Stimulated activated CD4-positive, alpha-beta T cell treated with anti-CD3 and anti-CD28 coated beads, Interleukin-4, amount 100 ng/mL, for 1 hour (primary cell): ENCODE results near the gene CTBP2.
"Not testable (repeated sequence)": the region's sequence is repeated elsewhere in the genome, so short reads cannot be mapped to it uniquely, and the experiment has no call there.

Source experiments
- DNase-seq: peaks from one replicate; pipeline ENCODE4 v3.0.0-alpha.2; 2020

CTBP2 gene

DNA sequence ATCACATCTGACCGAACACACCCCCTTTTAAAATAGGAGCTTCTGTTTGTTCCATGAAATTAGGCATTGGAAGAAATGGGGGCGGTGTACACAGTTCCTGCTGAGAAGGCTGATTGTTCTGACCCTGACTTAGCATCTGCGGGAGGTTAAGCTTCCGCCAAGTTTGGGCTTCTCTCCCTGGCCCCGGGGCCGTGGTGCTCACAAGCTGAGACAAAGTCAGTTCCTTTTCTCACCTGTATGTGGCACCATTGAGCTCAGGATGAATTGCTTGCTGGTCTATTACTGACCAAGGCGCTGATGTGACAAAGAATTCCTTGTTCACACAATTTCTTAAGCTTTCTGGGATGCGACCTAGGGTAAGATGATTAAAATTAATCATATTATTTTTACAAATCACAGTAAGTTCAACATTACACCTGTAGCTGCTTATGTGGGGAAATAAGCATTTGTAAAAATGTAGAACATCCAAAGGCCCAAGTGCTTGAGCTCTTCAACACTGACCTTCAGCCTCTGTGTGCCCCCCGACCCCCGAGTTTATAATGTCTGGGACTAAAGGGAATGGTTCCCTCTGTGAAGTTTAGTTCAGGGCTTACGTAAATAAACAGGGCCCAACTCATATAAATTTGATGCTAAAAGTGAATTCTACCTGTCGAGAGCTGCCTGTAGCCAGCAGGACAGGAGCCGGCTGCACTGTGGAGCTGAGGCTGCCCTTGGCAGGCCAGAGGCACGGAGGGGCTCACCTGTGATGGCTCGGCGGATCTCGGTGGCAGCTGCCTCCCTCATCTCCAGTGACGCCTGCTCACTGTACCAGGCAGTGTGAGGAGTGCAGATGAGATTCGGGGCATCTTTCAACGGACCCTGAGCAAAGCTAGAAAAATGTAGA is 167.7 kb downstream of the CTBP2 start:
- DNase-seq: no peak

DNA sequence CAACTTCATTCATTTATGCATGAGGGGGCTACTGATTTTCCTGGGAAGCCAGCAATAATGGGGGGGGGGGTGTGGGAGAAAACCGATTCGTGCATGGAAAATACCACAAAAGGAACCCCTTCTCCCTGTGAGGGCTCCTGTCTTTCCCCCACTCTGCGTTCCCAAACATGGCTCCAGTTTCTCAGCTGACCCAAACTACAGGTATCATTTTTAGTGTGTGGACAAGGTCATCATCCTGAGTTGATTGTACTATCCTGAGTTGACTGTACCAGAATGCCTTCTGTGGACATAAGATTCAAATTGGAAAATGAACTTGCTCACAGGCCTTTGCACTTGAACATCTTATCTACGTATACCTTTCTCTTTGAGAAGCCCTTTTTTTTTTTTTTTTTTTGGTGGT is 168.5 kb downstream of the CTBP2 start:
- no peak for DNase-seq

- no peak for DNase-seq
Measured at GRCh38 chr10:124990671-124991625, 169.4 kb downstream of the CTBP2 start.

DNA sequence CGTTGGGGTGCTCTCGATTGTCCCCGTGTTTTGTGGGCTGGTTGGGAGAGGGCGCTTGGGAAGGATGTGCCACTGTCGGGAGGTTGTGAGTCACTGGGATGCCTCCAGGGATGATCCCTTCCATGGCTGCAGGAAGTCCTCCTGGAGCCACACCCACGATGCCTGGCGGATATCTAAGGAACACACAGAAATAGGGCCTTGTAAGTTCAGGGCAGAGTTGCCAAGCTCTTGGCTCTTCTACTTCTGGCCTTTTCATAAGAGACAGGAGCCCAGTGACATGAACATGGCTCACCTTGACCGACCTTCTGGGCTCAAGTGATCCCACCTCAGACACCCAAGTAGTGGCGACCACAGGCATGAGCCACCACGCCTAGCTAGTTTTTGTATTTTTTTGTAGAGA is 170.8 kb downstream of the CTBP2 start:
- DNase-seq: no peak

DNA sequence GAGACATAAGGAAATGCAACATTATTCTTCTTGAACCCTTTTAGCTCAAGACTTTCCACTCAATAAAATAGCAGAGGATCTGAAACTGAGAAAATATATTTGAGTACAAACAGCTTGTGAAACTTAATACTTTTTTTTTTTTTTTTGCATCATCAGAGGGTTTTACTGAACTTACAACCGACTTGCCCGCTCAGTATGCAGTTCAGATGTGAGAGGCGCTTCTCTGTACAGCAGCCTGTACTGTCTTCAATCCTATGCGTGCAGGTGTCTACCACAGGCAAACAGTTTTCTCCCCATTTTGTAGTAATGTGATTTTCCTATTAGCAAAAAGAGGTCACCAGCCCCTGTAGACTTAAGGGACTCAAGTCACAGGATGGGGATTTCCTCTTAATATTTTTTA is 171.6 kb downstream of the CTBP2 start:
- DNase-seq: not testable (repeated sequence)

DNA sequence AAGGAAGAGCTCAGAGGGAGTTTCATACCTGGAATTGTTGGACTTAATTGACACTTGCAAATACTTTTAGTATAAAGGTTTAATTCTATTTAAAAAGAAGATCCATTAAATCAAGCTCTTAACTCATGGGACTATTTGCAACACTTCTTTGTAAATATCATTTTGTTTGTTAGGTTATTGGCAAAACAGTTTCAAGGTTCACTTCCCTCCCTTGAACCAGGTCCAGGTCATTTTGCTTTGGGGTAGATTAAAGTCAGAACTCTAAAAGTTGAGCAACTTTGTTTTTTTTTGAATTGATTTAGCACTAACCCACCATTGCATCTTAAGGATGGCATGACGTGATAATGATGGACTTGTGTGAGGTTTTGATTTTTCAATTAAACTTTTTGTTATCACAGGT is 172.6 kb downstream of the CTBP2 start:
- no peak for DNase-seq

GRCh38 chr10:124985162-124985561 is 175.2 kb downstream of the CTBP2 start:
- no peak for DNase-seq

- no peak for DNase-seq
Measured at GRCh38 chr10:124984376-124984775, 176.0 kb downstream of the CTBP2 start.

DNA sequence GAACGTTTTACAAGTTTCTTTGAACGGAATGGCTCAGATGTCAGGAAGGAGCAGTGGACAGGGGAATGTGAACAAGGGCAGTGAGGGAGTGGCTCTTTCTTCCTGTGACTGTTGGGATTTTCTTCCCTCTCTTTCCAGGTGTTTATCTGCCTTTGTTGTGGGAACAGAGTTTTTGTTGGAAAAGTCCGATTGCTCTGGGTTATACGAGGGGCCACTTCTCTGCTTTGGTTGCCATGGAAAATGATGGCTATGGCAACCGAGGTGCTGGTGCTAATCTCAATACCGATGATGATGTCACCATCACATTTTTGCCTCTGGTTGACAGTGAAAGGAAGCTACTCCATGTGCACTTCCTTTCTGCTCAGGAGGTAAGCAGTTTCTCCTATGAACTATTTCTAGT is 177.0 kb downstream of the CTBP2 start:
- DNase-seq: no peak

GRCh38 chr10:124978376-124978725 is 182.0 kb downstream of the CTBP2 start:
- no peak for DNase-seq

- no peak for DNase-seq
Measured at GRCh38 chr10:124977648-124978375, 182.6 kb downstream of the CTBP2 start.

DNA sequence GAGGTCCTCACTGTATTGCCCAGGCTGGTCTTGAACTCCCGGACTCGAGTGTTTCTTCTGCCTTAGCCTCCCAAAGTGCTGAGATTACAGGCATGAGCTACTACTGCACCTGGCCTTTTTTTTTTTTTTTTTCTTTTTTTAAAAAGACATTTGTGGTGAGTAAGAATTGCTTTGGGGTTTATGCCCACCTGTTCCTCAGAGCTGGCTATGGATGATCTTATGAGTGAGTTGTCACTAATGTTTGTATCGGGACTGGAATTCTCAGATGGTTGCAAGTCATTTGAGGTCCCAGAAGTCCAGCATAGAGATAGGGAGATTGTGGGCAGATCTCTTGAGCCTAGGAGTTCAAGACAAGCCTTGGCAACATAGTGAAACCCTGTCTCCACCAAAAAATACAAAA is 183.2 kb downstream of the CTBP2 start:
- no peak for DNase-seq

DNA sequence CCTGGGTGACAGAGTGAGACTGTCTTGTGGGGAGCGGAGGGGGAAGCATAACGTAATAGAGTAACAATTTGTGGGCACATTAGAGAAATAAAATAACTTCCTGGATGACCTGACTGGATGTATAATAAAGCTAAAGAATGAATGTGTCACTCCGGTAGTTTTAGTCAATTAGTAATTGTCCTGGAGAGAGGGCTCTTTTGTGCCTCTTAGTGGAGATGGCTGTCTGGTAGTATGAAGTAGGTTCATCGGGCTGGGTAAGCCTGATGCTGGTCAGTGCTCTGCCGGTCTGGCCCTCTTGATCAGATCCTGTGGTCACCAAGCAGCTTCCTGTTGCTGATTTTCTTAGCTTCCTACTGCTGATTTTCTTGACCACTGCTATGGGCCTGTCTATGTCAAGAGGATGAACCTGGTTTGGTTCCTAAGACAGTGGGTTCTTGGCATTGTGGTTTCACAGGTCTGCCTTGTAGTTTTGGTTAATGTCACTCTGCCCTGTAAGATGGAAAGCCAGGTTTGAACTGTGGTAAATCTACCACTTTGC is 184.3 kb downstream of the CTBP2 start:
- DNase-seq: no peak

GRCh38 chr10:124974131-124974530 is 186.2 kb downstream of the CTBP2 start:
- DNase-seq: no peak

GRCh38 chr10:124972637-124973036 is 187.7 kb downstream of the CTBP2 start:
- DNase-seq: no peak

DNA sequence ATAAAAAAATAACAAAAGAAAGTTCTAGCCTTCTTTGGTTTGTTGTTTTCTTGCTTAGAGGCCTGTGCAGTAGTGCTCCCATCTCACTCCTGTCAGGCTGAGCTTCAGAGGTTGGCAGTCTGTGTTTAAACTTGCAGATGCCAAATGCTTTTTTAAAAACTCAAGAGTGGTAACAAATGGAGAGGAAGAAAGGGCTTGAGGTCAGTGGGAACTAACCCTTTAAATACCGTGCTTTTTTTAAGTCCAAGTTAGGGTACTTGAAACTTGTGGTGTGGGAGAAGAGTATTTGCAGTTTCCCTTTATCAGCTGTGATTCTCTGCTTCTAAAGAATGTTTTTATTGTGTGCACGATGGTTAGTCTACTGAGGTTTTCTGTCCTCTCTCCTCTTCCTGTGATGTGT is 189.1 kb downstream of the CTBP2 start:
- DNase-seq: no peak

GRCh38 chr10:124967255-124967654 is 193.1 kb downstream of the CTBP2 start:
- no peak for DNase-seq

GRCh38 chr10:124966008-124966407 is 194.4 kb downstream of the CTBP2 start:
- DNase-seq: no peak

DNA sequence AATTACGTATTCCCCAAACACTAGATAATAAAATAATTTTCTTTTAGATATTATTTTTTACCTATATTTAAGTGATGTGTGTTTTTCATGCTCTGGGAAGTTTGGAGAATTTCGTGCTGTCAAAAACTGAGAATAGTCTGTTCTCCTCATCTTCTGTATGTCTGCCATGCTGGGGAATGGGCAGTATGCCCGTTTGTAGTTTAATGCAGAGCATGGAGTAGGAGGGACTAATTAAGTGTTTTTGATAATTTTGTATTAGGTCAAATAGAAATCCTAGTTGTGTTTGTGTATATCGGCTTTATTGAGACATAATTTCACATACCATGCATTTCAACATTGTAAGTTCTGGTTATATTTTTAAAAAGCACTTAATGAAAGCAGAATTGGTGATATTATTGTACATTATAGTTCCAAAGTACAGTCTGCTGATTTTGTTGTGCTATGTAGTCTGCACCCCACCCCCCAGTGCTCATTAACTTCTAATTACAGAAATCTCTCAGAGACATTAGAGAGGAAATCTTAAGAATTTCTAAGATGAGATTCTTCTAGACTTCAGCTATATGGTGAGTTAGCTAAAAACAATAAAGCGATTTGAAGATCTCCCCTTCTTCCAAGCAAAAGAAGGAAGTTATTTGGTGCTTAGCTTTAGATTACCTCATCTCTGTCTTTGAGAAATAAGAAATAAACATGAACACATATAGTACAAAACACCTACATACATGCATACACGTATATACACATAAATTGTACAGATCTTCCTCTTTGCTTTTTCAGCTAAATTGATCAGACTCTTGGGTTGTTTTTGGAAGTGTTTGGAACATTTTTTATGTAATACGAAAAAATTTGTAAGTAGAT is 196.3 kb downstream of the CTBP2 start:
- DNase-seq: no peak

- no peak for DNase-seq
Measured at GRCh38 chr10:124962421-124962820, 197.9 kb downstream of the CTBP2 start.

- DNase-seq: no peak
Measured at GRCh38 chr10:124961248-124961570, 199.2 kb downstream of the CTBP2 start.

GRCh38 chr10:124959564-124959963 is 200.8 kb downstream of the CTBP2 start:
- DNase-seq: no peak
